Measurements from ENCODE around the gene PID1.

PID1 gene

GRCh38 chr2:228987441-228988155, 283.5 kb downstream of the PID1 start:
- DNase-seq, result no peak

- no peak for DNase-seq
These were observed 284.1 kb downstream of the PID1 start for GRCh38 chr2:228986961-228987360.

GRCh38 chr2:228983700-228984099, 287.4 kb downstream of the PID1 start:
- no peak for DNase-seq

GRCh38 chr2:228974169-228974568, 296.9 kb downstream of the PID1 start:
- DNase-seq, result no peak

Measured in NCI-H1417 (cell line).